Keratinocyte (primary cell): Measurements from ENCODE around the gene SORL1.

Experiments used
- CTCF ChIP-seq, 3 experiments: IDR thresholded peaks in 1 of 3; conservative IDR thresholded peaks in 1 of 3; optimal IDR thresholded peaks in 1 of 3; 2 replicates in 2 of 3; 3 replicates in 1 of 3; pipeline versions ENCODE3 to v1.5.1; 2011; ENCODE audit warnings: low read length in 3 of 3, mild to moderate bottlenecking in 3 of 3, moderate library complexity in 2 of 3, control low read depth in 1 of 3, inconsistent platforms in 1 of 3; ENCODE audit not compliant: insufficient read depth in 2 of 3; ENCODE audit errors: extremely low read depth in 1 of 3
- EZH2 ChIP-seq: IDR thresholded peaks from one replicate; pipeline ENCODE4 v1.6.1; 2012; ENCODE audit warnings: inconsistent platforms, mild to moderate bottlenecking, low read length, moderate library complexity

- TF ChIP-seq EZH2: no peak
- TF ChIP-seq CTCF (optimal IDR thresholded peaks at IDR 0.05 in 1 of 3, IDR thresholded peaks at IDR 0.05 in 1 of 3, conservative IDR thresholded peaks at IDR 0.05 in 1 of 3; ENCODE audit: extremely low read depth in 1 of 3, insufficient read depth in 2 of 3, low read length in 3 of 3): no peak
These were observed 120.5 kb downstream of the SORL1 start for GRCh38 chr11:121572571-121573059.
